GM23338 (cell line): ENCODE results near the gene MPO.

ENCODE experiments used
- CREB1 ChIP-seq: fragments of 250-450 bp; sonication (Bioruptor Pico); IDR thresholded peaks from 2 replicates; pipeline ENCODE4 v1.5.0; 2020; ENCODE audit warnings: low read depth, mild to moderate bottlenecking, moderate library complexity
- EZH2 ChIP-seq: fragments of 200-600 bp; sonication (generic); IDR thresholded peaks from one replicate; pipeline ENCODE4 v1.8.0; 2017; ENCODE audit warnings: antibody characterized with exemption, mild to moderate bottlenecking, low read depth; ENCODE audit not compliant: unreplicated experiment
- EZH2phosphoT487 ChIP-seq: fragments of 200-600 bp; sonication (generic); IDR thresholded peaks from one replicate; pipeline ENCODE4 v1.8.1; 2018; ENCODE audit warnings: antibody characterized with exemption; ENCODE audit not compliant: unreplicated experiment
- POLR2AphosphoS5 ChIP-seq: IDR thresholded peaks from 2 replicates; pipeline ENCODE4 v1.6.1; 2016; ENCODE audit warnings: antibody characterized with exemption, low read depth
- ZNF114 ChIP-seq: fragments of 250-450 bp; sonication (Bioruptor Pico); IDR thresholded peaks from 2 replicates; pipeline ENCODE4 v1.5.0; 2020; ENCODE audit warnings: mild to moderate bottlenecking, moderate library complexity
- ZNF331 ChIP-seq: fragments of 250-450 bp; sonication (Bioruptor Pico); IDR thresholded peaks from 2 replicates; pipeline ENCODE4 v1.5.0; 2020; ENCODE audit warnings: low read depth, mild to moderate bottlenecking, moderate library complexity
- TF ChIP-seq, protein P1 (sequence below), 2 experiments: fragments of 200-600 bp in 1 of 2; sonication (generic) in 1 of 2; conservative IDR thresholded peaks; 2 replicates each; pipeline versions ENCODE4 v1.5.1 to v1.6.1; 2016 to 2017; ENCODE audit warnings: antibody characterized with exemption in 2 of 2, low read depth in 2 of 2, mild to moderate bottlenecking in 2 of 2, moderate library complexity in 1 of 2
- TF ChIP-seq, protein P2 (sequence below): IDR thresholded peaks from one replicate; pipeline ENCODE4 v1.6.1; 2018; ENCODE audit warnings: antibody characterized with exemption; ENCODE audit not compliant: unreplicated experiment

DNA sequence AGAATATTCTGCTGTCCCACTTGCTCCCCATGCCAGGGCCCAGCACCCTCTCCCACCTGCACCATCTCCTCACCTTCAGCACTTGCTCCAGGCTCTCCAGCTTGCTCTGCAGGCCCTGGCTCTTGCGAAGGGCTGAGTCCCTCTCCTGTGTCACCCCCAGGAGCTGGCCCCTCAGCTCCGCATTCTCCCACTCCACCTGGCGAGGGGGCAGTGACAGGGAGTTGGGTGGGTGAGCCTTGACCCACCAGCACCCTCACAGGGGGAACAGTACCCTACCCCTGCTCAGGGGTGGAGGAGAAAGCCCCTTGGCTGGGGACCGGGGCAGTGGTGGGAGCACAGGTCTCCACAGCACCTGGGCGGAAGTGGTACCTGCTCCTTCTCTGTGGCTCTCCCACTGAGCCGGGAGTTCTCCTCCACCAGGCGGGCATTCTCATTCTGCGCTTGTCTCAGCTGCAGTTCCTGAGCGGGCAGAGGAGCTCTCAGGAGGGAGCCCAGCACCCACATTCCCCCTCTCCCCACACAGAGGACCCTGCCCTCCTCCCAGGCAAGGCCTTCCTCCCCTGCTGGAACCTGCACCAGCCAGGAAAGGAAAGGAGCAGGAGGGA, 41.9 kb upstream of the MPO start:
- TF ChIP-seq, protein P1, sequence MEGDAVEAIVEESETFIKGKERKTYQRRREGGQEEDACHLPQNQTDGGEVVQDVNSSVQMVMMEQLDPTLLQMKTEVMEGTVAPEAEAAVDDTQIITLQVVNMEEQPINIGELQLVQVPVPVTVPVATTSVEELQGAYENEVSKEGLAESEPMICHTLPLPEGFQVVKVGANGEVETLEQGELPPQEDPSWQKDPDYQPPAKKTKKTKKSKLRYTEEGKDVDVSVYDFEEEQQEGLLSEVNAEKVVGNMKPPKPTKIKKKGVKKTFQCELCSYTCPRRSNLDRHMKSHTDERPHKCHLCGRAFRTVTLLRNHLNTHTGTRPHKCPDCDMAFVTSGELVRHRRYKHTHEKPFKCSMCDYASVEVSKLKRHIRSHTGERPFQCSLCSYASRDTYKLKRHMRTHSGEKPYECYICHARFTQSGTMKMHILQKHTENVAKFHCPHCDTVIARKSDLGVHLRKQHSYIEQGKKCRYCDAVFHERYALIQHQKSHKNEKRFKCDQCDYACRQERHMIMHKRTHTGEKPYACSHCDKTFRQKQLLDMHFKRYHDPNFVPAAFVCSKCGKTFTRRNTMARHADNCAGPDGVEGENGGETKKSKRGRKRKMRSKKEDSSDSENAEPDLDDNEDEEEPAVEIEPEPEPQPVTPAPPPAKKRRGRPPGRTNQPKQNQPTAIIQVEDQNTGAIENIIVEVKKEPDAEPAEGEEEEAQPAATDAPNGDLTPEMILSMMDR (conservative IDR thresholded peaks at IDR 0.05; ENCODE audit: low read depth in 2 of 2): no peak
- TF ChIP-seq EZH2 (no peak), POLR2AphosphoS5 (no peak), CREB1 (CRISPR knock-in tag) (no peak), EZH2phosphoT487 (no peak), ZNF114 (CRISPR knock-in tag) (no peak), ZNF331 (CRISPR knock-in tag) (no peak)
- TF ChIP-seq, protein P2, sequence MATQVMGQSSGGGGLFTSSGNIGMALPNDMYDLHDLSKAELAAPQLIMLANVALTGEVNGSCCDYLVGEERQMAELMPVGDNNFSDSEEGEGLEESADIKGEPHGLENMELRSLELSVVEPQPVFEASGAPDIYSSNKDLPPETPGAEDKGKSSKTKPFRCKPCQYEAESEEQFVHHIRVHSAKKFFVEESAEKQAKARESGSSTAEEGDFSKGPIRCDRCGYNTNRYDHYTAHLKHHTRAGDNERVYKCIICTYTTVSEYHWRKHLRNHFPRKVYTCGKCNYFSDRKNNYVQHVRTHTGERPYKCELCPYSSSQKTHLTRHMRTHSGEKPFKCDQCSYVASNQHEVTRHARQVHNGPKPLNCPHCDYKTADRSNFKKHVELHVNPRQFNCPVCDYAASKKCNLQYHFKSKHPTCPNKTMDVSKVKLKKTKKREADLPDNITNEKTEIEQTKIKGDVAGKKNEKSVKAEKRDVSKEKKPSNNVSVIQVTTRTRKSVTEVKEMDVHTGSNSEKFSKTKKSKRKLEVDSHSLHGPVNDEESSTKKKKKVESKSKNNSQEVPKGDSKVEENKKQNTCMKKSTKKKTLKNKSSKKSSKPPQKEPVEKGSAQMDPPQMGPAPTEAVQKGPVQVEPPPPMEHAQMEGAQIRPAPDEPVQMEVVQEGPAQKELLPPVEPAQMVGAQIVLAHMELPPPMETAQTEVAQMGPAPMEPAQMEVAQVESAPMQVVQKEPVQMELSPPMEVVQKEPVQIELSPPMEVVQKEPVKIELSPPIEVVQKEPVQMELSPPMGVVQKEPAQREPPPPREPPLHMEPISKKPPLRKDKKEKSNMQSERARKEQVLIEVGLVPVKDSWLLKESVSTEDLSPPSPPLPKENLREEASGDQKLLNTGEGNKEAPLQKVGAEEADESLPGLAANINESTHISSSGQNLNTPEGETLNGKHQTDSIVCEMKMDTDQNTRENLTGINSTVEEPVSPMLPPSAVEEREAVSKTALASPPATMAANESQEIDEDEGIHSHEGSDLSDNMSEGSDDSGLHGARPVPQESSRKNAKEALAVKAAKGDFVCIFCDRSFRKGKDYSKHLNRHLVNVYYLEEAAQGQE: no peak
